ENCODE measurements around the gene THEM4.

THEM4 gene

GRCh38 chr1:151909167-151910149, at the start of gene THEM4:
Gene THEM4 (minus strand): TSS chr1:151909511. CDS start chr1:151909458, 53 bp downstream.
- peak; percentile 83 to 94 (median 85) for DNase-seq (ENCODE audit: low read depth in 3 of 3)

- DNase-seq (ENCODE audit: low read depth in 3 of 3), result no peak
These were observed 49.6 kb upstream of the THEM4 start for GRCh38 chr1:151958959-151959358.

GRCh38 chr1:151956957-151957497, 47.7 kb upstream of the THEM4 start:
- DNase-seq (ENCODE audit: low read depth in 3 of 3), result no peak

GRCh38 chr1:151953409-151954094, 44.2 kb upstream of the THEM4 start:
- no peak for DNase-seq (ENCODE audit: low read depth in 3 of 3)

GRCh38 chr1:151952811-151953210, 43.5 kb upstream of the THEM4 start:
- no peak for DNase-seq (ENCODE audit: low read depth in 3 of 3)

GRCh38 chr1:151949371-151950193, 40.3 kb upstream of the THEM4 start:
- DNase-seq (ENCODE audit: low read depth in 3 of 3), result no peak

GRCh38 chr1:151948506-151948905, 39.2 kb upstream of the THEM4 start:
- no peak for DNase-seq (ENCODE audit: low read depth in 3 of 3)

GRCh38 chr1:151947140-151947539, 37.8 kb upstream of the THEM4 start:
- no peak for DNase-seq (ENCODE audit: low read depth in 3 of 3)

- DNase-seq (ENCODE audit: low read depth in 3 of 3), result peak in 2 of 3 experiments; percentile 55 to 68
These were observed 36.7 kb upstream of the THEM4 start for GRCh38 chr1:151945725-151946722.

GRCh38 chr1:151944857-151945575, 35.7 kb upstream of the THEM4 start:
- no peak for DNase-seq (ENCODE audit: low read depth in 3 of 3)

GRCh38 chr1:151944126-151944856, 35.0 kb upstream of the THEM4 start:
- no peak for DNase-seq (ENCODE audit: low read depth in 3 of 3)

- no peak for DNase-seq (ENCODE audit: low read depth in 3 of 3)
These were observed 34.3 kb upstream of the THEM4 start for GRCh38 chr1:151943591-151943990.

- DNase-seq (ENCODE audit: low read depth in 3 of 3), result no peak
These were observed 33.6 kb upstream of the THEM4 start for GRCh38 chr1:151942882-151943281.

- DNase-seq (ENCODE audit: low read depth in 3 of 3), result no peak
These were observed 31.2 kb upstream of the THEM4 start for GRCh38 chr1:151940541-151940940.

- no peak for DNase-seq (ENCODE audit: low read depth in 3 of 3)
These were observed 30.5 kb upstream of the THEM4 start for GRCh38 chr1:151939779-151940178.

- no peak for DNase-seq (ENCODE audit: low read depth in 3 of 3)
These were observed 29.8 kb upstream of the THEM4 start for GRCh38 chr1:151939141-151939540.

GRCh38 chr1:151936653-151937052, 27.3 kb upstream of the THEM4 start:
- DNase-seq (ENCODE audit: low read depth in 3 of 3), result no peak

GRCh38 chr1:151935894-151936602, 26.7 kb upstream of the THEM4 start:
- DNase-seq (ENCODE audit: low read depth in 3 of 3), result no peak
